Spleen (tissue), 7 donors: ENCODE results near the gene RELCH.

ENCODE experiments used
- CTCF ChIP-seq, 11 experiments: fragments of 200-600 bp in 7 of 11; fragments of 450-650 bp in 4 of 11; sonication (generic) in 4 of 11; IDR thresholded peaks in 8 of 11; conservative IDR thresholded peaks in 3 of 11; 1 replicate in 7 of 11; 2 replicates in 4 of 11; pipeline versions ENCODE4 v1.4.0 to v1.8.0; 2016 to 2021; ENCODE audit warnings: antibody characterized with exemption in 11 of 11, inconsistent platforms in 4 of 11, mild to moderate bottlenecking in 1 of 11
- POLR2A ChIP-seq, 3 donors: fragments of 450-650 bp; IDR thresholded peaks; one replicate each; pipeline ENCODE4 v1.5.1; 2017; ENCODE audit warnings: antibody characterized with exemption in 3 of 3, mild to moderate bottlenecking in 1 of 3
- donor health status: DM: no; HTN: no; CAD: no; lungs with moderate emphysema.
- donor health status: DM: no; HTN: no; CAD: no.
- donor health status: DM: no; HTN: no; CAD: no.

- TF ChIP-seq CTCF (IDR thresholded peaks at IDR 0.05 in 8 of 11, conservative IDR thresholded peaks at IDR 0.05 in 3 of 11) (no peak), POLR2A (IDR thresholded peaks at IDR 0.05) (no peak)
Measured at GRCh38 chr18:62196079-62196478, 9.0 kb downstream of the RELCH start.
